Measurements from ENCODE around the gene SCN8A.

SCN8A gene

GRCh38 chr12:51675071-51675803 is 84.2 kb downstream of the SCN8A start:
- no peaks in the 10 kb centered on the region for H3K27me3 ChIP-seq (replicated peaks in 2 of 5; ENCODE audit: control insufficient read depth in 4 of 5, insufficient read depth in 5 of 5, low read length in 4 of 5)
- 81% methylated on average over 5 of the region's 9 CpGs for WGBS (ENCODE audit: insufficient coverage)
- H3K4me3 ChIP-seq (ENCODE audit: control insufficient read depth in 1 of 7, extremely low read depth in 1 of 7, insufficient read depth in 4 of 7, low read depth in 2 of 7, low read length in 6 of 7) = no peak overlapping the region
- no peaks in the 10 kb centered on the region for H3K9me3 ChIP-seq (ENCODE audit: control extremely low read depth in 1 of 5, control insufficient read depth in 4 of 5, insufficient read depth in 2 of 5, low read depth in 1 of 5, low read length in 4 of 5)
- POLR2A ChIA-PET = no interaction called here
- no peak overlapping the region for H3K27ac ChIP-seq (ENCODE audit: insufficient read depth in 1 of 2, low read depth in 1 of 2, low read length in 2 of 2, poor library complexity in 1 of 2, severe bottlenecking in 2 of 2)
- DNase-seq = peak in 2 of 3 donors; percentile 21 to 35
- CTCF ChIA-PET = interaction anchor here (1.1 to 1.7 kb wide), 4 partner anchors 12 to 254 kb away, joined by 3 to 6 read pairs (median 4); no protein-coding TSS in a partner anchor
- H3K36me3 ChIP-seq (ENCODE audit: control insufficient read depth in 4 of 4, insufficient read depth in 4 of 4, low read length in 3 of 4) = no peaks in the 10 kb centered on the region
- peaks cover 3 to 9% (median 6%) of the 10 kb centered on the region in 4 experiments for H3K4me1 ChIP-seq (ENCODE audit: control extremely low read depth in 1 of 4, control insufficient read depth in 4 of 4, insufficient read depth in 4 of 4, low read length in 3 of 4)

GRCh38 chr12:51676875-51677274 is 85.8 kb downstream of the SCN8A start:
- ChIA-PET CTCF (interaction anchor here (1.0 to 1.7 kb wide), 3 partner anchors 10 to 18 kb away, joined by 3 to 7 read pairs (median 6); no protein-coding TSS in a partner anchor), POLR2A (no interaction called here)
- H3K9me3 ChIP-seq (ENCODE audit: control extremely low read depth in 1 of 5, control insufficient read depth in 4 of 5, insufficient read depth in 2 of 5, low read depth in 1 of 5, low read length in 4 of 5) = no peaks in the 10 kb centered on the region

GRCh38 chr12:51677284-51677968 is 86.4 kb downstream of the SCN8A start:
- WGBS (ENCODE audit: insufficient coverage) = 96% methylated on average over 4 of the region's 7 CpGs
- H3K27me3 ChIP-seq (replicated peaks in 2 of 5; ENCODE audit: control insufficient read depth in 4 of 5, insufficient read depth in 5 of 5, low read length in 4 of 5) = no peaks in the 10 kb centered on the region
- H3K4me1 ChIP-seq (ENCODE audit: control extremely low read depth in 1 of 4, control insufficient read depth in 4 of 4, insufficient read depth in 4 of 4, low read length in 3 of 4) = peaks cover 3 to 9% (median 6%) of the 10 kb centered on the region in 4 experiments
- H3K27ac ChIP-seq (ENCODE audit: insufficient read depth in 1 of 2, low read depth in 1 of 2, low read length in 2 of 2, poor library complexity in 1 of 2, severe bottlenecking in 2 of 2) = no peak overlapping the region
- H3K36me3 ChIP-seq (ENCODE audit: control insufficient read depth in 4 of 4, insufficient read depth in 4 of 4, low read length in 3 of 4) = no peaks in the 10 kb centered on the region
- H3K4me3 ChIP-seq (ENCODE audit: control insufficient read depth in 1 of 7, extremely low read depth in 1 of 7, insufficient read depth in 4 of 7, low read depth in 2 of 7, low read length in 6 of 7) = no peak overlapping the region
- CTCF ChIA-PET = interaction anchor here (1.0 to 1.7 kb wide), 3 partner anchors 10 to 18 kb away, joined by 3 to 7 read pairs (median 6); no protein-coding TSS in a partner anchor
- POLR2A ChIA-PET = no interaction called here
- no peak for DNase-seq
- H3K9me3 ChIP-seq (ENCODE audit: control extremely low read depth in 1 of 5, control insufficient read depth in 4 of 5, insufficient read depth in 2 of 5, low read depth in 1 of 5, low read length in 4 of 5) = no peaks in the 10 kb centered on the region

More at GRCh38 chr12:51676875-51677274, 85.8 kb downstream of the SCN8A start:
- Histone ChIP-seq H3K4me1 (ENCODE audit: control extremely low read depth in 1 of 4, control insufficient read depth in 4 of 4, insufficient read depth in 4 of 4, low read length in 3 of 4) (peaks cover 3 to 9% (median 6%) of the 10 kb centered on the region in 4 experiments), H3K27ac (ENCODE audit: insufficient read depth in 1 of 2, low read depth in 1 of 2, low read length in 2 of 2, poor library complexity in 1 of 2, severe bottlenecking in 2 of 2) (no peak overlapping the region), H3K4me3 (ENCODE audit: control insufficient read depth in 1 of 7, extremely low read depth in 1 of 7, insufficient read depth in 4 of 7, low read depth in 2 of 7, low read length in 6 of 7) (no peak overlapping the region), H3K36me3 (ENCODE audit: control insufficient read depth in 4 of 4, insufficient read depth in 4 of 4, low read length in 3 of 4) (no peaks in the 10 kb centered on the region), H3K27me3 (replicated peaks in 2 of 5; ENCODE audit: control insufficient read depth in 4 of 5, insufficient read depth in 5 of 5, low read length in 4 of 5) (no peaks in the 10 kb centered on the region)
- DNase-seq = no peak
- 100% methylated on average over 1 of the region's 2 CpGs for WGBS (ENCODE audit: insufficient coverage)

GRCh38 chr12:51678086-51678724 is 87.2 kb downstream of the SCN8A start:
- CTCF ChIA-PET = interaction anchor here (1.3 to 1.6 kb wide), 2 partner anchors 58 to 256 kb away, joined by 3 to 10 read pairs; no protein-coding TSS in a partner anchor
- no peak overlapping the region for H3K4me3 ChIP-seq (ENCODE audit: control insufficient read depth in 1 of 7, extremely low read depth in 1 of 7, insufficient read depth in 4 of 7, low read depth in 2 of 7, low read length in 6 of 7)
- no peak overlapping the region for H3K27ac ChIP-seq (ENCODE audit: insufficient read depth in 1 of 2, low read depth in 1 of 2, low read length in 2 of 2, poor library complexity in 1 of 2, severe bottlenecking in 2 of 2)
- H3K4me1 ChIP-seq (ENCODE audit: control extremely low read depth in 1 of 4, control insufficient read depth in 4 of 4, insufficient read depth in 4 of 4, low read length in 3 of 4) = peaks cover 3 to 9% (median 6%) of the 10 kb centered on the region in 4 experiments
- WGBS (ENCODE audit: insufficient coverage) = 93% methylated on average over 3 of the region's 5 CpGs
- DNase-seq = peak; percentile 60 to 73 (median 67)
- no peaks in the 10 kb centered on the region for H3K36me3 ChIP-seq (ENCODE audit: control insufficient read depth in 4 of 4, insufficient read depth in 4 of 4, low read length in 3 of 4)
- POLR2A ChIA-PET = no interaction called here
- no peaks in the 10 kb centered on the region for H3K27me3 ChIP-seq (replicated peaks in 2 of 5; ENCODE audit: control insufficient read depth in 4 of 5, insufficient read depth in 5 of 5, low read length in 4 of 5)
- H3K9me3 ChIP-seq (ENCODE audit: control extremely low read depth in 1 of 5, control insufficient read depth in 4 of 5, insufficient read depth in 2 of 5, low read depth in 1 of 5, low read length in 4 of 5) = no peaks in the 10 kb centered on the region

- H3K4me3 ChIP-seq (ENCODE audit: control insufficient read depth in 1 of 7, extremely low read depth in 1 of 7, insufficient read depth in 4 of 7, low read depth in 2 of 7, low read length in 6 of 7) = no peak overlapping the region
- H3K27me3 ChIP-seq (replicated peaks in 2 of 5; ENCODE audit: control insufficient read depth in 4 of 5, insufficient read depth in 5 of 5, low read length in 4 of 5) = no peaks in the 10 kb centered on the region
- no peaks in the 10 kb centered on the region for H3K9me3 ChIP-seq (ENCODE audit: control extremely low read depth in 1 of 5, control insufficient read depth in 4 of 5, insufficient read depth in 2 of 5, low read depth in 1 of 5, low read length in 4 of 5)
- H3K27ac ChIP-seq (ENCODE audit: insufficient read depth in 1 of 2, low read depth in 1 of 2, low read length in 2 of 2, poor library complexity in 1 of 2, severe bottlenecking in 2 of 2) = no peak overlapping the region
- ChIA-PET POLR2A (no interaction called here), CTCF (interaction anchor here (0.9 kb wide), 1 partner anchor 11 kb away, joined by 3 read pairs; no protein-coding TSS in a partner anchor)
- 100% methylated on average over 2 of the region's 2 CpGs for WGBS (ENCODE audit: insufficient coverage)
- H3K36me3 ChIP-seq (ENCODE audit: control insufficient read depth in 4 of 4, insufficient read depth in 4 of 4, low read length in 3 of 4) = no peaks in the 10 kb centered on the region
- DNase-seq = no peak
- peaks cover 5 to 13% (median 9%) of the 10 kb centered on the region in 4 experiments for H3K4me1 ChIP-seq (ENCODE audit: control extremely low read depth in 1 of 4, control insufficient read depth in 4 of 4, insufficient read depth in 4 of 4, low read length in 3 of 4)
These were observed 91.9 kb downstream of the SCN8A start for GRCh38 chr12:51682981-51683380.

GRCh38 chr12:51683763-51684357 is 92.8 kb downstream of the SCN8A start:
- ChIA-PET CTCF (interaction anchor here (1.1 to 1.3 kb wide), 2 partner anchors 16 to 150 kb away, joined by 3 to 5 read pairs; no protein-coding TSS in a partner anchor), POLR2A (no interaction called here)
- Histone ChIP-seq H3K27ac (ENCODE audit: insufficient read depth in 1 of 2, low read depth in 1 of 2, low read length in 2 of 2, poor library complexity in 1 of 2, severe bottlenecking in 2 of 2) (no peak overlapping the region), H3K27me3 (replicated peaks in 2 of 5; ENCODE audit: control insufficient read depth in 4 of 5, insufficient read depth in 5 of 5, low read length in 4 of 5) (no peaks in the 10 kb centered on the region), H3K4me3 (ENCODE audit: control insufficient read depth in 1 of 7, extremely low read depth in 1 of 7, insufficient read depth in 4 of 7, low read depth in 2 of 7, low read length in 6 of 7) (no peak overlapping the region), H3K9me3 (ENCODE audit: control extremely low read depth in 1 of 5, control insufficient read depth in 4 of 5, insufficient read depth in 2 of 5, low read depth in 1 of 5, low read length in 4 of 5) (no peaks in the 10 kb centered on the region), H3K36me3 (ENCODE audit: control insufficient read depth in 4 of 4, insufficient read depth in 4 of 4, low read length in 3 of 4) (no peaks in the 10 kb centered on the region), H3K4me1 (ENCODE audit: control extremely low read depth in 1 of 4, control insufficient read depth in 4 of 4, insufficient read depth in 4 of 4, low read length in 3 of 4) (peaks cover 5 to 15% (median 9%) of the 10 kb centered on the region in 4 experiments)
- no peak for DNase-seq
- 100% methylated on average over 1 of the region's 4 CpGs for WGBS (ENCODE audit: insufficient coverage)

All from common myeloid progenitor, CD34-positive (primary cell).